NCI-H1417 treated with DMSO at 0.1 percent for 48 hours (cell line): Measurements from ENCODE around the gene ABHD17C.
A peak's percentile ranks its signal among the peaks of the same experiment; 100 is the strongest.
"Not testable (repeated sequence)": the region's sequence is repeated elsewhere in the genome, so short reads cannot be mapped to it uniquely, and the experiment has no call there.

ENCODE experiments used
- DNase-seq: peaks from one replicate; lab custom pipeline; 2025; lab: John Stamatoyannopoulos, UW

Gene ABHD17C

GRCh38 chr15:80695099-80695910 is at the start of gene ABHD17C:
Gene ABHD17C (plus strand): TSS chr15:80695310. CDS start chr15:80695430, 120 bp downstream.
- DNase-seq, result peak; percentile 19

GRCh38 chr15:80645494-80646065 is 49.5 kb upstream of the ABHD17C start:
- DNase-seq, result no peak

- DNase-seq, result not testable (repeated sequence)
Observed at GRCh38 chr15:80647424-80647823, 47.7 kb upstream of the ABHD17C start.

GRCh38 chr15:80654299-80654698 is 40.8 kb upstream of the ABHD17C start:
- no peak for DNase-seq

- DNase-seq, result no peak
Observed at GRCh38 chr15:80659375-80659774, 35.7 kb upstream of the ABHD17C start.

- DNase-seq, result no peak
Observed at GRCh38 chr15:80660119-80660518, 35.0 kb upstream of the ABHD17C start.

- no peak for DNase-seq
Observed at GRCh38 chr15:80662129-80662528, 33.0 kb upstream of the ABHD17C start.

- DNase-seq, result no peak
Observed at GRCh38 chr15:80662757-80663553, 32.2 kb upstream of the ABHD17C start.

- no peak for DNase-seq
Observed at GRCh38 chr15:80665151-80665550, 30.0 kb upstream of the ABHD17C start.

- DNase-seq, result no peak
Observed at GRCh38 chr15:80667936-80668335, 27.2 kb upstream of the ABHD17C start.

- DNase-seq, result no peak
Observed at GRCh38 chr15:80668546-80669236, 26.4 kb upstream of the ABHD17C start.

- no peak for DNase-seq
Observed at GRCh38 chr15:80669663-80670273, 25.3 kb upstream of the ABHD17C start.

GRCh38 chr15:80673561-80674244 is 21.4 kb upstream of the ABHD17C start:
- no peak for DNase-seq

GRCh38 chr15:80674245-80674614 is 20.9 kb upstream of the ABHD17C start:
- no peak for DNase-seq

- DNase-seq, result no peak
Observed at GRCh38 chr15:80677041-80677440, 18.1 kb upstream of the ABHD17C start.

GRCh38 chr15:80679167-80679803 is 15.8 kb upstream of the ABHD17C start:
- DNase-seq, result no peak

GRCh38 chr15:80679804-80680175 is 15.3 kb upstream of the ABHD17C start:
- DNase-seq, result no peak

- no peak for DNase-seq
Observed at GRCh38 chr15:80682201-80682600, 12.9 kb upstream of the ABHD17C start.

GRCh38 chr15:80684697-80685096 is 10.4 kb upstream of the ABHD17C start:
- DNase-seq, result no peak

GRCh38 chr15:80685628-80686027 is 9.5 kb upstream of the ABHD17C start:
- DNase-seq, result no peak

GRCh38 chr15:80689294-80689693 is 5.8 kb upstream of the ABHD17C start:
- no peak for DNase-seq
